T-helper 2 cell (primary cell): Measurements from ENCODE around the gene SCLY.

ENCODE experiments used
- DNase-seq, 5 experiments: peaks; one replicate each; pipeline versions ENCODE4 v3.0.0 to v3.0.0-alpha.2; 2012 to 2022

SCLY gene

DNA sequence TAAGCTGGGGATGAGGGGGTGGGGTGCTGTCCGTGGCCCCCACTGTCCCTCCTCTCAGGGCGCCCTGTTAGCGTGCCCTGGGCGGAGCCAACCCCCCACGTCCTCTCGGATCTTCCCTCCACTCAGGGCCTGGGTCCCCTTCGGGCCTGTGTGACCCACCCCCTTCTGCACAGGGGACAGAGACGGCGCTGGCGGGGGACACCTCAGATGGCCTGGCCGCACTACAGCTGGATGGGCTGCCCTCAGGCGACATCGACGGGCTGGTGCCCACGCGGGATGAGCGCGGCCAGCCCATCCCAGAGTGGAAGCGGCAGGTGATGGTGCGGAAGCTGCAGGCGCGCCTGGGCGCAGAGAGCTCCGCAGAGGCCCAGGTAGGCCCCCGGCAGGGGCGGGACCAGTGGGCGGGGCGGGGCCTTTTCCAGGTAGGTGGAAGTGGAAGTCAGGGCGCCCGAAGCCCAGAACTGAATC is 67.8 kb downstream of the SCLY start:
- DNase-seq, result no peak

- no peak for DNase-seq
These were observed 68.6 kb downstream of the SCLY start for GRCh38 chr2:238129166-238130010.

DNA sequence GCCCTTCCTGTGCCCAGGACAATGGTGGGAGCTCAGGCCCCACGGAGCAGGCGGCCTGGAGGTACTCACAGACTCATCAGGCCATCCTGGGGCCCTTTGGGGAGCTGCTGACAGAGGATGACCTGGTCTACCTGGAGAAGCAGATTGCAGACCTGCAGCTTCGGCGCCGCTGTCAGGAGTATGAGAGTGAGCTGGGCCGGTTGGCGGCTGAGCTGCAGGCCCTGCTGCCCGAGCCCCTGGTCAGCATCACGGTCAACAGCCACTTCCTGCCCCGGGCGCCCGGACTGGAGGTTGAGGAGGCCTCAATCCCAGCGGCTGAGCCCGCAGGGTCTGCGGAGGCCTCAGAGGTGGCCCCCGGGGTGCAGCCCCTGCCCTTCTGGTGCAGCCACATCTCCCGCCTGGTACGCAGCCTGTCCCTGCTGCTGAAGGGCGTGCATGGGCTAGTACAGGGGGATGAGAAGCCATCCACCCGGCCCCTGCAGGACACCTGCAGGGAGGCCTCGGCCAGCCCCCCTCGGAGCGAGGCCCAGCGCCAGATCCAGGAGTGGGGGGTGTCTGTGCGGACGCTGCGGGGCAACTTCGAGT is 69.4 kb downstream of the SCLY start:
- no peak for DNase-seq

DNA sequence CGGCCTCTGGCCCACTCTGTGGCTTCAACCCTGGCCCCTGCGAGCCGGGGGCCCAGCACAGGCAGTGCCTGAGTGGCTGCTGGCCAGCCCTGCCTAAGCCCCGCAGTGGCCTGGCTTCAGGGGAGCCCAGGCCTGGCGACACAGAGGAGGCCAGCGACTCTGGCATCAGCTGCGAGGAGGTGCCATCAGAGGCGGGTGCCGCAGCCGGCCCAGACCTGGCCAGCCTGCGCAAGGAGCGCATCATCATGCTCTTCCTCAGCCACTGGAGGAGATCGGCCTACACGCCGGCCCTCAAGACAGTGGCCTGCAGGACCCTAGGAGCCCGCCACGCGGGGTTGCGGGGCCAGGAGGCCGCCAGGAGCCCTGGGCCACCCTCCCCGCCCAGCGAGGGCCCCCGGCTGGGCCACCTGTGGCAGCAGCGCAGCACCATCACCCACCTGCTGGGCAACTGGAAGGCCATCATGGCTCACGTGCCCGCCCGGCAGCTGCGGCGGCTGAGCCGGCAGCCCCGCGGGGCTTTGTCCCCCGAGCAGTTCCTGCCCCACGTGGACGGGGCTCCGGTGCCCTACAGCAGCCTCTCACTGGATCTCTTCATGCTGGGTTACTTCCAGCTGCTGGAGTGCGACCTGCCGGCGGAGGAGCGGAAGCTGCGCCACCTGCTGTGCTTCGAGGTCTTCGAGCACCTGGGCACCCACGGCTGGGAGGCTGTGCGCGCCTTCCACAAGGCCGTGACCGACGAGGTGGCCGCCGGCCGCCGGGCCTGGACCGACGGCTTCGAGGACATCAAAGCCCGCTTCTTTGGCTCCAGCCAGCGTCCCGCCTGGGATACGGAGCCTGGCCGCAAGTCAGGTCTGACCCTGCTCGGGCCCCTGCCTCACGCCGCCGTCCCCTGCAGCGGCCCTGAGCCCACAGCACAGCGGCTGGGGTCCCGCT is 70.2 kb downstream of the SCLY start:
- no peak for DNase-seq

- no peak for DNase-seq
These were observed 71.1 kb downstream of the SCLY start for GRCh38 chr2:238131761-238132462.

GRCh38 chr2:238132463-238133450 is 72.0 kb downstream of the SCLY start:
- DNase-seq, result no peak

DNA sequence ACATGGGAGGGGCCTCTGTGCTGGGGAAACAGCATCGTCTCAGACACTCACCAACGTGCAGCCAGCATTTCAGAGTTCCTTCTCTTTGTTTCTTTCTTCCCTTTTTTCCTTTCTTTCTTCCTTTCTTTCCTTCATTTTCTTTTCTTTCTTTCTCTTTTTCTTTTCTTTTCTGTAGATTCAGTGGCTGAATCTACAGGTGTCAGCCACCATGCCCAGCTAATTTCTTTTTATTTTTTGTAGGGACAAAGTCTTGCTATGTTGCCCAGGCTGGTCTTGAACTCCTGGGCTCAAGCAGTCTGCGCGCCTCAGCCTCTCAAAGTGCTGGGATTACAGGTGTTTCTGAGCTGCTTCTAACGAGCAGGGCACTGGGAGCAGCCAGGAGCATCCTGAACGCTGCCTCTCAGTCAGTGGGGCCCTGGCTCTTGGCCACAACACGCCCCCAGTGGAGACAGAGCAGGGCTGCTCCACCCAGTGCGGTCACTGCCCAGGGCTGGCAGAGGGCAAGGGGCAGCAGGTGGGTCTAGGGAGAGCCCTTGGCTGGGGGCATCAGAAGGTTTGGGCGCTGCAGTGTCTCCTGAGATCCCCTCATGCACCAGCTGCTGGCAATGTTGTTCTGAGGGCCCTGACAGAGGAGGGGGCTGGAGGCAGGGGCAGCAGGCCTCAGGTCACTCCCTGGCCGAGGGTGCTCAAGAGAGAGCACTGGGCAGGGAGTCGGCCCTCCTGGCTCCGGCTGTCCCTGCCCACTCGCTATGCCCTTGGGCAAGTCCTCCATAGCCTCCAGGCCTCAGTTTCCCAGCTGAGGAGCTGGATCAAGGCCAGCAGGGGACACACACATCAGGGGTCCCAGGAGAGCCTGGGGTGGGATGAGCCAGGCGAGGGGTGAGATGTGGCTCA is 72.9 kb downstream of the SCLY start:
- no peak for DNase-seq

DNA sequence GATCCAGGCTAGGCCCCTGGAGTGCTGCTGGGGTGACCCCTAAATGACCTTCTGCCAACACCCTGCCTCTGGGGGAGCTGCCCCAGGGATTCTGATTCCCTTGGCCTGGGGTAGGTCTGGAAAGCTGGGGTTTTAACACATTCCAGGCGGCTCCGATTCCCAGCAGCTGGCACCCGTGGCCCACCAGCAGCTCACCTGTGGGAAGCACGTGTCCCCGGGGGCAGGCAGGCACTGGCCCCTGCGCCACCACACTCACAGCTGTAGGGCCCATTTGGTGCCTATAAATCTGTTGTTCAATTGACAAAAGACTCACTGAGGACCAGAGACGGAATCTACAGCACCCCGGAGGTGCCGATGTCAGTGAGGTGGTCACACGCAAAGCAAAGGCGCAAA is 73.6 kb downstream of the SCLY start:
- DNase-seq, result no peak

DNA sequence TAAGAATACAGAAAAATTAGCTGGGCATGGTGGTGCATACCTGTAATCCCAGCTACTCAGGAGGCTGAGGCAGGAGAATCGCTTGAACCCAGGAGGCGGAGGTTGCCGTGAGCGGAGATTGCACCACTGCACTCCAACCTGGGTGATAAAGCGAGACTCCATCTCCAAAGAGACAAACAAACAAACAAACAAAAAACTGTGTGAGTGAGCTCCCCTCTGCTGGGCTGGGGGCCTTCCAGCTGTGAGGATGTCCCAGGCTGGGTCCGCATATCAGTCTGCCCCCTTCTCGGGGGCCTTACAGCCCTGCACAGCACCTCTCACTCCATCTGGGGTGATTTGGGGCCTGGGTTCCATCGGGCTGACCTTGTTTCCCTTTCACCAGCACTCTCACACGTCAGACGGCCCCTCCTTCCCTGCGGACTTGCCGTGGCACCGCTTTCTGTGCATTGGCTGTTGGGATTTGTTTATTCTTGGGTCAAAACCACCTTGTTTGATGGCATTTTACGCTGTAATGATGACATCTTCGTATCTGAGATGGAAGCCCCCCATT is 74.9 kb downstream of the SCLY start:
- no peak for DNase-seq

GRCh38 chr2:238136820-238137537 is 76.2 kb downstream of the SCLY start:
- DNase-seq, result no peak

- DNase-seq, result no peak
These were observed 77.1 kb downstream of the SCLY start for GRCh38 chr2:238137885-238138284.

GRCh38 chr2:238138331-238139195 is 77.8 kb downstream of the SCLY start, which contains the start of gene KLHL30:
Gene KLHL30, plus strand, starts transcription at chr2:238138668. Its CDS starts 2,087 bp downstream, at chr2:238140755.
- DNase-seq, result no peak

- peak in 1 of 5 experiments; percentile 21 for DNase-seq
These were observed 78.6 kb downstream of the SCLY start for GRCh38 chr2:238139196-238140039.

- no peak for DNase-seq
These were observed 79.2 kb downstream of the SCLY start for GRCh38 chr2:238140040-238140439.

DNA sequence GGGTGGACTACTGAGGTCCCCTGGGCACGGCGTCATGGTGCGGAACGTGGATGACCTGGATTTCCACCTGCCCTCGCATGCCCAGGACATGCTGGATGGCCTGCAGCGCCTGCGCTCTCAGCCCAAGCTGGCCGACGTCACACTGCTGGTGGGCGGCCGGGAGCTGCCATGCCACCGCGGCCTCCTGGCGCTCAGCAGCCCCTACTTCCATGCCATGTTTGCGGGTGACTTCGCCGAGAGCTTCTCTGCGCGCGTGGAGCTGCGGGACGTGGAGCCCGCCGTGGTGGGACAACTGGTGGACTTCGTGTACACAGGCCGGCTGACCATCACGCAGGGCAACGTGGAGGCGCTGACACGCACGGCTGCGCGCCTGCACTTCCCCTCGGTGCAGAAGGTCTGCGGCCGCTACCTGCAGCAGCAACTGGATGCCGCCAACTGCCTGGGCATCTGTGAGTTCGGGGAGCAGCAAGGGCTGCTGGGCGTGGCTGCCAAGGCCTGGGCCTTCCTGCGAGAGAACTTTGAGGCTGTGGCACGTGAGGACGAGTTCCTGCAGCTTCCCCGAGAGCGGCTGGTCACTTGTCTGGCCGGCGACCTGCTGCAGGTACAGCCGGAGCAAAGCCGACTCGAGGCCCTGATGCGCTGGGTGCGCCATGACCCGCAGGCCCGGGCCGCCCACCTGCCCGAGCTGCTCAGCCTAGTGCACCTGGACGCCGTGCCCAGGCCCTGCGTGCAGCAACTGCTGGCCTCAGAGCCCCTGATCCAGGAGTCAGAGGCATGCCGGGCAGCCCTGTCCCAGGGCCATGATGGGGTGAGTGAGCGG is 80.1 kb downstream of the SCLY start:
- DNase-seq, result no peak
